ENCODE measurements around the gene HIPK2.

Gene HIPK2

GRCh38 chr7:139603282-139603681 lies 174.5 kb downstream of the HIPK2 start:
- no peaks in the 10 kb centered on the region for H3K9me3 ChIP-seq (ENCODE audit: control insufficient read depth, low read length)
- no peak overlapping the region for H3K4me3 ChIP-seq (ENCODE audit: insufficient read depth, low read depth, low read length, poor library complexity, severe bottlenecking)
- no peaks in the 10 kb centered on the region for H3K27me3 ChIP-seq (replicated peaks; ENCODE audit: control insufficient read depth, insufficient read depth, low read length, poor library complexity, severe bottlenecking)
- no peak overlapping the region for H3K27ac ChIP-seq (ENCODE audit: insufficient read depth, low read length, poor library complexity, severe bottlenecking)
- peaks cover 28% of the 10 kb centered on the region for H3K36me3 ChIP-seq (ENCODE audit: control insufficient read depth, insufficient read depth, low read length)
- H3K4me1 ChIP-seq (ENCODE audit: control insufficient read depth, insufficient read depth, low read length, poor library complexity, severe bottlenecking) = no peaks in the 10 kb centered on the region
- DNase-seq = no peak

DNA sequence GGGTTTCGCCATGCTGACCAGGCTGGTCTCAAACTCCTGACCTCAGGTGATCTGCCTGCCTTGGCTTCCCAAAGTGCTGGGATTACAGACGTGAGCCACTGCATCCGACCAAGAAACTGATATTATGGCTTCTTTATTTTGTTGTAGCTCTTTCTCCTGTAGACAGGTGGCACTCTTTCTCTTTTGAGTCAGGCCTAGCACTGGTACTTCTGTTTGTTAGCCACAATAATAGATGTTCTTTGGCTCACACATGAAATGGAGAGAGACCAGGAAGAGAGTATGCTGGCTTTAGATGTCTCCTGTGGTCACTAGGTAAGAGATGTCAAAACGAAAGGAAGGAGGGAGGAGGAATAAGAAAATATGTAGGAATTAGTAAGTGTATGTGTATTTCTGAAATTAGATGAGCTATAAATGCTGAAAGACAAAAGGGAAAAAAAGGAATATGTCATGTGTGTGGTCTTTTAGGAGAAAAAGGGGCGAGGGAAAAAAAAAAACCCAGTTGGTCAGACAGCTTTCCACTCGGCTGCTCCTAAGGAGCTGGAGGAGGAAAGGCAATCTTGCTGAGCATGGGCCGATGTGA lies 175.6 kb downstream of the HIPK2 start:
- no peak for DNase-seq
- Histone ChIP-seq H3K27ac (ENCODE audit: insufficient read depth, low read length, poor library complexity, severe bottlenecking) (no peak overlapping the region), H3K4me1 (ENCODE audit: control insufficient read depth, insufficient read depth, low read length, poor library complexity, severe bottlenecking) (no peaks in the 10 kb centered on the region), H3K4me3 (ENCODE audit: insufficient read depth, low read depth, low read length, poor library complexity, severe bottlenecking) (no peak overlapping the region), H3K36me3 (ENCODE audit: control insufficient read depth, insufficient read depth, low read length) (peaks cover 28% of the 10 kb centered on the region), H3K27me3 (replicated peaks; ENCODE audit: control insufficient read depth, insufficient read depth, low read length, poor library complexity, severe bottlenecking) (no peaks in the 10 kb centered on the region), H3K9me3 (ENCODE audit: control insufficient read depth, low read length) (no peaks in the 10 kb centered on the region)

DNA sequence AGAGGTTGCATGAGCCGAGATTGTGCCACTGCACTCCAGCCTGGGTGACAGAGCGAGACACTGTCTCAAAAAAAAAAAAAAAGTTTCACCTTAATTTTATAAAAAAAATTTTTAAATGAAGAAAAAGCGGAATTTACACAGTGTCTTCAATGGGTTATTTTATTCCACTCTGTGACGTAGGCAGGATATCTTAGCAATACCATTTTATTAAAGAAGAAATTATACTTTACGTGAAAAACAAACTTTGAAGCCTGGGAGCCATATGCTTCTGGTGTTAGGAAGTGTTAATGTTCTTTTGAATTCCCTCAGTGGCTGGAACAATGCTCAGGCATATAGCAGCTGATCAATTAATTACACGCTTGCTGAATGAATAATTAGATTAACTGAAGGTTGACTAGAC lies 176.6 kb downstream of the HIPK2 start:
- Histone ChIP-seq H3K36me3 (ENCODE audit: control insufficient read depth, insufficient read depth, low read length) (peaks cover 39% of the 10 kb centered on the region), H3K4me1 (ENCODE audit: control insufficient read depth, insufficient read depth, low read length, poor library complexity, severe bottlenecking) (no peaks in the 10 kb centered on the region), H3K27ac (ENCODE audit: insufficient read depth, low read length, poor library complexity, severe bottlenecking) (no peak overlapping the region), H3K27me3 (replicated peaks; ENCODE audit: control insufficient read depth, insufficient read depth, low read length, poor library complexity, severe bottlenecking) (no peaks in the 10 kb centered on the region), H3K4me3 (ENCODE audit: insufficient read depth, low read depth, low read length, poor library complexity, severe bottlenecking) (no peak overlapping the region), H3K9me3 (ENCODE audit: control insufficient read depth, low read length) (no peaks in the 10 kb centered on the region)
- DNase-seq = no peak

- Histone ChIP-seq H3K27me3 (replicated peaks; ENCODE audit: control insufficient read depth, insufficient read depth, low read length, poor library complexity, severe bottlenecking) (no peaks in the 10 kb centered on the region), H3K36me3 (ENCODE audit: control insufficient read depth, insufficient read depth, low read length) (peaks cover 47% of the 10 kb centered on the region), H3K4me1 (ENCODE audit: control insufficient read depth, insufficient read depth, low read length, poor library complexity, severe bottlenecking) (no peaks in the 10 kb centered on the region), H3K4me3 (ENCODE audit: insufficient read depth, low read depth, low read length, poor library complexity, severe bottlenecking) (no peak overlapping the region), H3K9me3 (ENCODE audit: control insufficient read depth, low read length) (no peaks in the 10 kb centered on the region), H3K27ac (ENCODE audit: insufficient read depth, low read length, poor library complexity, severe bottlenecking) (no peak overlapping the region)
- no peak for DNase-seq
Observed at GRCh38 chr7:139600306-139600705, 177.5 kb downstream of the HIPK2 start.

DNA sequence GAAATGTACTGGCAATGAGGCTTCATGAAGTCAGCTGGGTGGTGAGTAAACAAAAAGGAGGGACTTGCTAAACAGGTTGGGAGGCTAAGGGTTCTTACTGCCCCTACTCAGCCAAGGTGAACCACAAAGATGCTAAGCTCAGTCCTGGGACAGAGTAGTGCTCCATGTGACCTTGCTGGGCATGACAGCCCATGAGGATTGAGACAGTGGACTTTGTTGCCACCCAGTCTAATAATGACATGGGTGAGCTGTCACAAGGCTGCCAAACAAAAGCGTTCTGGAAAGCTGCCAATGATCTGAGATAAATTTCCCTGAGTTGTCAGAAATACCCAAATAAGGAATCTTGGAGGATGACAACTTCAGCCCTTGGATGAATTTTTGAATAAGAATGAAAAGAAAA lies 179.2 kb downstream of the HIPK2 start:
- no peak overlapping the region for H3K4me3 ChIP-seq (ENCODE audit: insufficient read depth, low read depth, low read length, poor library complexity, severe bottlenecking)
- H3K36me3 ChIP-seq (ENCODE audit: control insufficient read depth, insufficient read depth, low read length) = peaks cover 64% of the 10 kb centered on the region
- H3K27me3 ChIP-seq (replicated peaks; ENCODE audit: control insufficient read depth, insufficient read depth, low read length, poor library complexity, severe bottlenecking) = no peaks in the 10 kb centered on the region
- H3K4me1 ChIP-seq (ENCODE audit: control insufficient read depth, insufficient read depth, low read length, poor library complexity, severe bottlenecking) = no peaks in the 10 kb centered on the region
- H3K27ac ChIP-seq (ENCODE audit: insufficient read depth, low read length, poor library complexity, severe bottlenecking) = no peak overlapping the region
- H3K9me3 ChIP-seq (ENCODE audit: control insufficient read depth, low read length) = no peaks in the 10 kb centered on the region
- DNase-seq = no peak

- DNase-seq = no peak
- H3K27me3 ChIP-seq (replicated peaks; ENCODE audit: control insufficient read depth, insufficient read depth, low read length, poor library complexity, severe bottlenecking) = no peaks in the 10 kb centered on the region
- no peaks in the 10 kb centered on the region for H3K4me1 ChIP-seq (ENCODE audit: control insufficient read depth, insufficient read depth, low read length, poor library complexity, severe bottlenecking)
- H3K9me3 ChIP-seq (ENCODE audit: control insufficient read depth, low read length) = no peaks in the 10 kb centered on the region
- peaks cover 57% of the 10 kb centered on the region for H3K36me3 ChIP-seq (ENCODE audit: control insufficient read depth, insufficient read depth, low read length)
- H3K4me3 ChIP-seq (ENCODE audit: insufficient read depth, low read depth, low read length, poor library complexity, severe bottlenecking) = no peak overlapping the region
- no peak overlapping the region for H3K27ac ChIP-seq (ENCODE audit: insufficient read depth, low read length, poor library complexity, severe bottlenecking)
Observed at GRCh38 chr7:139597028-139597427, 180.8 kb downstream of the HIPK2 start.

DNA sequence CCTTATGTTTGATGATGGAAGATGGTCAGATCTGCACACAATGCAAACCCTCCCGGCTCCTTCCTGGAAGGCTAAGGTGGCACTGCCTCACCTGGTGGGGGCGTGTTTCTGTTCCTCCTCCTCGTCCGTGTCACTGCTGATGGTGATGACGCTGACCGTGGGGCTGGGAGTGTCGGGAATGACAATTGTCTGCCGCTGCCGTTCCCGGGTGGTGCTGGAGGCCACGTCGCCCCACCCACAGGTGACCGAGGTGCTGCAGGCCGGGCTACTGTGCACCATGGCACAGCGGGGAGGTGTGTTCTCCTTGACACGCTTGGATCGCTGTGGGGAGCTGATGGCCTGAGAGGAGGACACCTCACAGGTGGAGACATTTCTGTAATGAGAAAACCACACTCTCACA lies 181.2 kb downstream of the HIPK2 start:
- H3K4me1 ChIP-seq (ENCODE audit: control insufficient read depth, insufficient read depth, low read length, poor library complexity, severe bottlenecking) = no peaks in the 10 kb centered on the region
- H3K4me3 ChIP-seq (ENCODE audit: insufficient read depth, low read depth, low read length, poor library complexity, severe bottlenecking) = no peak overlapping the region
- H3K27me3 ChIP-seq (replicated peaks; ENCODE audit: control insufficient read depth, insufficient read depth, low read length, poor library complexity, severe bottlenecking) = no peaks in the 10 kb centered on the region
- DNase-seq = no peak
- peaks cover 60% of the 10 kb centered on the region for H3K36me3 ChIP-seq (ENCODE audit: control insufficient read depth, insufficient read depth, low read length)
- no peak overlapping the region for H3K27ac ChIP-seq (ENCODE audit: insufficient read depth, low read length, poor library complexity, severe bottlenecking)
- no peaks in the 10 kb centered on the region for H3K9me3 ChIP-seq (ENCODE audit: control insufficient read depth, low read length)

- peaks cover 66% of the 10 kb centered on the region for H3K36me3 ChIP-seq (ENCODE audit: control insufficient read depth, insufficient read depth, low read length)
- H3K27ac ChIP-seq (ENCODE audit: insufficient read depth, low read length, poor library complexity, severe bottlenecking) = no peak overlapping the region
- no peaks in the 10 kb centered on the region for H3K9me3 ChIP-seq (ENCODE audit: control insufficient read depth, low read length)
- DNase-seq = no peak
- H3K4me1 ChIP-seq (ENCODE audit: control insufficient read depth, insufficient read depth, low read length, poor library complexity, severe bottlenecking) = no peaks in the 10 kb centered on the region
- no peak overlapping the region for H3K4me3 ChIP-seq (ENCODE audit: insufficient read depth, low read depth, low read length, poor library complexity, severe bottlenecking)
- no peaks in the 10 kb centered on the region for H3K27me3 ChIP-seq (replicated peaks; ENCODE audit: control insufficient read depth, insufficient read depth, low read length, poor library complexity, severe bottlenecking)
Observed at GRCh38 chr7:139595806-139596205, 182.0 kb downstream of the HIPK2 start.

DNA sequence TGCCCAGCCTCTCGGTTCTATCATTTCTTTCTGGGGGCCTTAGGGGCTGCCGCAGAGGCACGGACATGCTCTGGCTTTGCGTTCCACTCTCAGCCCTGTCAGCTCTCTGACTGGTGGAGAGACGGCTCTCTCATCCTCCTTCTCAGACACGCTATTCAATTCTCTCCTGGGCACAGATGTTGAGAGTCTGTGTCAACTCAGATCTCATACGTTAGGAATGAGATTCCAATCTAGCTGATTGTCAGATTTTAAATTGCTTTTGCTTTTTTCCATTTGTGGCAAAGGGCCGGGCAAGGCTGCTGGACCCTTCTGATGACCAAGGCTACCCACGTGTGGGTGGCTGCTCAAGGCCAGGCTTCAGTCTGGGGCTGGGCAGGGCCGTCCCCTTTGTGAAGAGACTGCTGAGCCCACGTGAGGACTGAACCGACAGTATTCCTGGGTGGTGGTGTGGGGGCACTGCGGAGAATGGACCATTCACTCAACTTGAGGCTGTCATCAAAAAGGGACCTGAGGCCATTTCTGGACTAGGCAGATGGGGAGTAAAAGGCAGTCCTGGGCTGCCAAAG lies 182.8 kb downstream of the HIPK2 start:
- Histone ChIP-seq H3K4me1 (ENCODE audit: control insufficient read depth, insufficient read depth, low read length, poor library complexity, severe bottlenecking) (no peaks in the 10 kb centered on the region), H3K4me3 (ENCODE audit: insufficient read depth, low read depth, low read length, poor library complexity, severe bottlenecking) (no peak overlapping the region)

GRCh38 chr7:139594090-139594489 lies 183.7 kb downstream of the HIPK2 start:
- Histone ChIP-seq H3K9me3 (ENCODE audit: control insufficient read depth, low read length) (no peaks in the 10 kb centered on the region), H3K36me3 (ENCODE audit: control insufficient read depth, insufficient read depth, low read length) (peaks cover 60% of the 10 kb centered on the region)

More for the DNA sequence above, 182.8 kb downstream of the HIPK2 start:
- Histone ChIP-seq H3K9me3 (ENCODE audit: control insufficient read depth, low read length) (no peaks in the 10 kb centered on the region), H3K27me3 (replicated peaks; ENCODE audit: control insufficient read depth, insufficient read depth, low read length, poor library complexity, severe bottlenecking) (no peaks in the 10 kb centered on the region), H3K27ac (ENCODE audit: insufficient read depth, low read length, poor library complexity, severe bottlenecking) (no peak overlapping the region), H3K36me3 (ENCODE audit: control insufficient read depth, insufficient read depth, low read length) (peaks cover 60% of the 10 kb centered on the region)
- DNase-seq = no peak

More at GRCh38 chr7:139594090-139594489, 183.7 kb downstream of the HIPK2 start:
- Histone ChIP-seq H3K27ac (ENCODE audit: insufficient read depth, low read length, poor library complexity, severe bottlenecking) (no peak overlapping the region), H3K4me3 (ENCODE audit: insufficient read depth, low read depth, low read length, poor library complexity, severe bottlenecking) (no peak overlapping the region), H3K4me1 (ENCODE audit: control insufficient read depth, insufficient read depth, low read length, poor library complexity, severe bottlenecking) (no peaks in the 10 kb centered on the region), H3K27me3 (replicated peaks; ENCODE audit: control insufficient read depth, insufficient read depth, low read length, poor library complexity, severe bottlenecking) (no peaks in the 10 kb centered on the region)
- no peak for DNase-seq
